Skin epidermis (tissue), 12 donors: ENCODE data around the gene GAMT.

Source experiments
- H3K27ac ChIP-seq, 21 experiments: fragments of 200-600 bp; sonication (generic) in 11 of 21; one replicate each; pipeline ENCODE4 v1.5.0; 2020; ENCODE audit warnings: mild to moderate bottlenecking in 3 of 21, inconsistent platforms in 2 of 21, moderate library complexity in 2 of 21
- H3K4me3 ChIP-seq, 7 experiments: fragments of 200-600 bp; sonication (generic) in 2 of 7; one replicate each; pipeline ENCODE4 v1.5.0; 2020; ENCODE audit warnings: inconsistent platforms in 2 of 7, mild to moderate bottlenecking in 2 of 7, moderate library complexity in 1 of 7

The GAMT gene

GRCh38 chr19:1435378-1435989, 34.1 kb upstream of the GAMT start:
- H3K27ac ChIP-seq, result no peak overlapping the region
- H3K4me3 ChIP-seq, result no peak overlapping the region

- no peak overlapping the region for H3K4me3 ChIP-seq
- H3K27ac ChIP-seq, result no peak overlapping the region
Measured at GRCh38 chr19:1434577-1435060, 33.3 kb upstream of the GAMT start.

- no peak overlapping the region for H3K4me3 ChIP-seq
- H3K27ac ChIP-seq, result no peak overlapping the region
Measured at GRCh38 chr19:1434040-1434366, 32.7 kb upstream of the GAMT start.

- Histone ChIP-seq H3K27ac (no peak overlapping the region), H3K4me3 (no peak overlapping the region)
Measured at GRCh38 chr19:1433119-1434039, 32.0 kb upstream of the GAMT start.

- Histone ChIP-seq H3K4me3 (no peak overlapping the region), H3K27ac (no peak overlapping the region)
Measured at GRCh38 chr19:1432507-1432887, 31.2 kb upstream of the GAMT start.

DNA sequence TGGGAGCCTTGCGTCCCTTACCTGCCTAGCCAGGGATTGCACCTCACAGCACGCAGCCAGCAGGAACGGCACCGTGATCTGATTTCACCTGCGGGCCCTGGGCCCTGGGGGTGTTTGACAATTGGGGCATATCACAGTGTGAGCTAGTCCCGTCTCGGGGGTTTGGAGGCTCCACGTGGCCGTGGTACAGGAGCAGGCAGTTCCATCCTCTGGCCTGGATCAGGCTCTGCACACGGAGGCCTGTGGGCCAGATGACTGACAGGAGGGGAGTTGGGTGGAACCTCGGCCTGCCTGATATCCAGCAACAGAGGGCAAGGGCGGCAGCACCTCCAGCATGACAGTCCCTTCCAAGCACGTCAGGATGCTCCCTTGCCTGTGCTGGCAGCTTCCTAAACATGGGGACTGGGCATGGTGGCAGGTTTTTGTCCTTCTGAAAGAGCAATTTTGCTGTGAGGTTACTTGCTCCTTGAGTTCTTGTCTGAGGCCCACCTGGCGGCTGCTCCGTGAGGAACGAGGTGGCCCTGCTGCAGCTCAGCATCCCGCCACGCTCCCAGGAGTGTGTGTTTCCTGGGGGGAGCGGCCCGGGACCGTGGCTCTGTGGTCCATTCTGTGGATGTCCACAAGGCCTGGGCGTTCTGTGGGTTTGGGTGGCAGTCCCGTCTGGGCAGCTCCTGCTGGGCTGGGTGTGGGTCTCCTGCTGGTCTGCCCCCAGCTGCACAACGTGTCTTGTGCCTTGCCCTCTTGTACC, 30.6 kb upstream of the GAMT start:
- H3K4me3 ChIP-seq, result no peak overlapping the region
- H3K27ac ChIP-seq, result no peak overlapping the region

GRCh38 chr19:1430246-1430645, 28.9 kb upstream of the GAMT start:
- Histone ChIP-seq H3K27ac (no peak overlapping the region), H3K4me3 (no peak overlapping the region)

DNA sequence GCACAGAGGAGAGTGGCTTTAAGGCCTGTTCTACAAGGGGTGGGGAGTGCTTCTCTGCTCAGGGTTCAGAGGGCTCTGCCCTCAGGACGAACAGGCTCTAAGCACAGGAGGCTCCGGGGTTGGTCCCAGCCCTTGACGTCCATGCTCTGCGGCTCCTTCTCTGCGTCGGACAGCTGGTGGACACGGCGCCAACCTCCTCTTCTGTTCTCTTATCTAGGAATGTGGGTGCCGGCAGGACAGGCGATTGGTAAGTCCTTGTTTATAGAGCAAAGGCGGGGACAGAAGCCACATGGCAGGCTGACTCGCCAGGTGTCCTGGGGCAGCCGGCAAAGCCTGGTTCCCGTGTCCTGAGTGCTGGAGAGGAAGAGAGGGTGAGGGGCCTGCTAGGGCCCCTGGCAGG, 28.4 kb upstream of the GAMT start:
- H3K4me3 ChIP-seq, result no peak overlapping the region
- no peak overlapping the region for H3K27ac ChIP-seq

GRCh38 chr19:1428738-1429391, 27.5 kb upstream of the GAMT start:
- H3K4me3 ChIP-seq, result no peak overlapping the region
- no peak overlapping the region for H3K27ac ChIP-seq

- H3K4me3 ChIP-seq, result no peak overlapping the region
- no peak overlapping the region for H3K27ac ChIP-seq
Measured at GRCh38 chr19:1427221-1427920, 26.0 kb upstream of the GAMT start.

DNA sequence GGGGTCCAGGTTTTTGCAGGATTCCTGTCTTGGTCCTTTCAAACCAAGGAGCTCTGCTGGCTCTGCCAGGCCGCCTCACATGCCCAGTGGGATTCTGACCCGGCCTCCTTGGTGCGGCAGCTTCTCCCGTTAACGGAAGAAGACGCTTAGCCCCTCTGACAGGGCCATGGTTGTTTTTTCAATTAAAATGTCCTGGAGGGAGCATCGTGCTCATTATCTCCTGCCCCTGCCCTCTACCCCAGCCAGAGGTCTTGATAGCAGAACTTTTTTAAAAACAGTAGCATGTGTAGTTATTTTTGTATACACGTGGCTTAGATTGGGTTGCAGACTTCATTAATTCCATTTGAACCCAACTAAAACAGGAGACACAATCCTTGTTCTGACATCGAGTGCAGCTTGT, 25.4 kb upstream of the GAMT start:
- no peak overlapping the region for H3K27ac ChIP-seq

DNA sequence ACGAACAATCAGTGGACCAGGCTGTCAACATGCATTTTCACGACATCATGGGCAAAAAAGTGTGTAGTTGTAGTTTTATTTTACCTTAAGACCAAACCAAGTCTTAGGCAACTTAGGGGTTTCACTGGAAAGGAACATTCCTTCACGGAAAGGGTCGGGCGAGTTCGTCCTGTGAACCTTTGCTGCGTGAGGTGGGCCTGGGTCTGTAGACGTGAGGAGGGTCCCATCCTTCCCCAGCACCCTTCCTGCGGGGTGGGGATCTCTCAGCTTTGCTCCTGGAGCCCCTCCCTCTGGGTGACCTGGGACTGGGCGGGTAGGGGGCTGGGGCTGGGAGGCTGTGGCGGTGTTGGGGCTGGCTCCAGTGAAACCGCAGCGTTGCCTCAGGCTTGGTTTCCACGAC, 24.6 kb upstream of the GAMT start:
- Histone ChIP-seq H3K4me3 (no peak overlapping the region), H3K27ac (peak overlapping the region in 4 of 21 experiments; percentile 11 to 60 (median 50))

More for the DNA sequence above, 25.4 kb upstream of the GAMT start:
- H3K4me3 ChIP-seq, result no peak overlapping the region

- H3K27ac ChIP-seq, result peak overlapping the region in 9 of 21 experiments; percentile 11 to 63 (median 45)
- H3K4me3 ChIP-seq, result no peak overlapping the region
Measured at GRCh38 chr19:1425102-1425837, 23.9 kb upstream of the GAMT start.

DNA sequence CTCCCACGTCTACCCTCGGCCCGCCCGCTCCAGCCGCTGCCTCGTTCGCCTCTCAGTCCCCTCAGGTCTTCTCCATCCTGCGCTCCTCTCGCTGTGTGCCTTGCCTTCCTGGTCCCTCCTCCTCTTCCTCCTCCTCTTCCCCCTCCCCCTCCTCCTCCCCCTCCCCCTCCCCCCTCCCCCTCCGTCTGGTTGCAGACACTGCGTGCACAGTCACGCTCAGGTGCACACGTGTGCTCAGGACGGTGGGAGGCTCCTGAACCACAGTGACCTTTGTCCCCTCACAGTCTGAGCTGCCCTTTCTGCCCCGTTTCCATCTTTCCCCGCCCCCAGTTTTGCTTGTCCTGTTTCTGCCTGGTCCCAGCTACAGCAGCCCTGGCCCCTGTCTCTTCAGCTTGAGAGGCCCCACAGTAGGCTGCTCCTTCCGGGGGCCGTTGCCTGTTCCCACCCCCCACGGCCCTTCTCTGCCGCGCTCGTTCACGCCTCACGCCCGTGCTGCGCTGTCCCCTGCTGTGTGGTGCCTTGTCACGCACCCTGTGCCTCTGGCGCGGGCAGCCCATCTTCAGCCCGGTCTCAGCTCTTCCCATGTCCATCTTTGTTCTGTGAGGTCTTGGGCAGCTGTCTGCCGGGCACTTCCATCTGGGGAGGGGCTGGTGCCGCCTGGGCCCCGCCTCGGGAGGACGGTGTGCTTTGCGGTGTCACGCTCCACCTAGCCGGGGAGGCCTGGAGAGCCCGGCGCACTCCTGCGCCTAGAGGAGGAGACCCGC, 23.0 kb upstream of the GAMT start:
- Histone ChIP-seq H3K27ac (peak overlapping the region in 11 of 21 experiments; percentile 9 to 75 (median 45)), H3K4me3 (no peak overlapping the region)

DNA sequence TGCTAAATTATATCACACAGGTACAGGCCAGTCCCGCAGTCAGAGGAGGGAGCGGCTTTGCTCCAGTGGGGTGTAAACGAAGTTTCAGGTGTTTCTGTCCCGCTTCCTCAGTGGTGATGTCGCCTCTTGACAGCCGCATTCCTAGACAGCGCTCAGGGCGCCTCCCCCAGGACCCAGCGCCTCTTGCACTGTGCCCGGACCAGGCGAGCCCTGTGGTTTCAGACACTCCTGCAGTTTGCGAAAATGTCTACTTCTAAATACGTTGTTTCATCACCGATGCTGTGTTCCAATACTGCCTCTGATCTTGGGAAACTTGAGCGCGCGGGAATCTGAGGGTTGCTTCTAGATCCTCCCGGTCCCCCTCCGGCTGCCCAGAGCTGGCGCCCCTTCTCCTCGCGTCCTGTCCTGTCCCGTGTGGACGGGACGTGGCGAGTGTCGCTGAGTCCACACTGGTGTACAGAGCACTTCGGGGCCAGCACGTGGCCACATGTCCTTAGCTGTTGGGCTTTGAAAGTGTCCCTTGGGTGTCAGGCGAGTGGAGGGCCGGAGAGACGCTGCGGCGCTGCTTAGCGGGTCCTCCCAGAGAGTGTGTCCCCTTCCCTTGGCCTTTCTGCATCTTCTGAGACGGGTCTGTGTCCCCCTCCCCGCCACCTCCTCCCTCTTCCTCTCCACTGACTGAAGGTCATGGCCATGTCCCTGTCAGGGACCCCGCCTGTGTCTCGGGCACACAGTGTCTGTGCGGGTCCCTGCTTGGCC, 22.3 kb upstream of the GAMT start:
- Histone ChIP-seq H3K4me3 (no peak overlapping the region), H3K27ac (peak overlapping the region in 1 of 21 experiments; percentile 24)

DNA sequence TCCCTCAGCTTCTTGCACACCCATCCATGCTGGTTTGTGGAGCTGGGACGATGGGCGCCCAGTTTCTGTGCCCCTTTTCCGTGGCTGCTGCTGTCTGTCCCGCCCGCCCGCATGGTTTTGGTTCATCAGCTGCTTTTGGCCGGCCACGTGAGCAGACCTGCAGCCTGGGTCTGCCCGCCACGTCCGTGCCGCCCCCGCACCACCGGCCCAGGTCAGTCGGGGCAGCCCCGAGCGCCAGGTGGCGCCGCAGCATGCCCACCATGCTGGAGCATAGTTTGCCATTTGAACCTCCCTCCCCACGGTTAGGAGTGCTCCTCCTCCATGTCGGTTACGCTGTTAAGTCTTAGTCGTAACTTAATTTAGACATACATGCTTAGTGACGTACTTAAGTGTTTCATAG, 21.6 kb upstream of the GAMT start:
- no peak overlapping the region for H3K27ac ChIP-seq
- H3K4me3 ChIP-seq, result no peak overlapping the region

DNA sequence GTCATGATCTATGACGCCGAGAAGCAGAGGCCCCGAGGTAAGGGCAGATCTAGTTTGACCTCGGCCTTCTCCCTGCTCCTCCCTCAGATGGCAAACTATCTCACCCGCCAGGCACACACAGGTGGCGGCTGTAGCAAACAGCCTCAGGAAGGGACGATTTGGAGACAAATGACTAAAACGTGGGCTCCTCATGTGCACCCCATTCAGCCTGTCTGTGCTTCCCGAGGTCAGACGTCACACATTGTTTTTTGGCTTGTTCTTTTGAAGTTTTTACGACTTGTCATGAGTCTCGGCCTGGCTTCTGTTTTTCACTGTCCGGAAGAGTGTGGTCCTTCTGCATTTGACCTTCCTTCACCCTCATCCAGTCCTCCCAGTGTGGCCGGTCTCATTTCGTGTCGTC, 21.0 kb upstream of the GAMT start:
- no peak overlapping the region for H3K4me3 ChIP-seq
- H3K27ac ChIP-seq, result no peak overlapping the region
